HG03196 (cell line): Measurements from ENCODE around the gene PCDHGC4.
A peak's percentile ranks its signal among the peaks of the same experiment; 100 is the strongest.

Experiments
- ATAC-seq: cut with Tn5 transposase; IDR thresholded peaks from one replicate; pipeline ENCODE4 v1.9.1; 2021; ENCODE audit not compliant: unreplicated experiment

PCDHGC4 gene

DNA sequence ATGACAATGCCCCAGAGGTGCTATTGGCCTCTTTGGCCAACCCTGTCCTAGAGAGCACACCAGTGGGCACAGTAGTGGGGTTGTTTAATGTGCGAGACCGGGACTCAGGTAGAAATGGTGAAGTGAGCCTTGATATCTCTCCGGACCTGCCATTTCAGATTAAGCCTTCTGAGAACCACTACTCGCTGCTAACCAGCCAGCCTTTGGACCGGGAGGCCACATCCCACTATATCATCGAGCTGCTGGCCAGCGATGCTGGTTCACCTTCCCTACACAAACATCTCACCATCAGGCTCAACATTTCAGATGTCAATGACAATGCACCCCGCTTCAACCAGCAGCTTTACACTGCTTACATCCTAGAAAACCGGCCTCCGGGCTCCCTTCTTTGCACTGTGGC lies 5.4 kb downstream of the PCDHGC4 start:
- ATAC-seq = no peak

DNA sequence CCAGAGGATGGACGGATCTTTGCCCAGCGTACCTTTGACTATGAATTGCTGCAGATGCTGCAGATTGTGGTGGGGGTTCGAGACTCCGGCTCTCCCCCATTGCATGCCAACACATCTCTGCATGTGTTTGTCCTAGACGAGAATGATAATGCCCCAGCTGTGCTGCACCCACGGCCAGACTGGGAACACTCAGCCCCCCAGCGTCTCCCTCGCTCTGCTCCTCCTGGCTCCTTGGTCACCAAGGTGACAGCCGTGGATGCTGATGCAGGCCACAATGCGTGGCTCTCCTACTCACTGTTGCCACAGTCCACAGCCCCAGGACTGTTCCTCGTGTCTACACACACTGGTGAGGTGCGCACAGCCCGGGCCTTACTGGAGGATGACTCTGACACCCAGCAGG lies 5.9 kb downstream of the PCDHGC4 start:
- ATAC-seq = no peak

DNA sequence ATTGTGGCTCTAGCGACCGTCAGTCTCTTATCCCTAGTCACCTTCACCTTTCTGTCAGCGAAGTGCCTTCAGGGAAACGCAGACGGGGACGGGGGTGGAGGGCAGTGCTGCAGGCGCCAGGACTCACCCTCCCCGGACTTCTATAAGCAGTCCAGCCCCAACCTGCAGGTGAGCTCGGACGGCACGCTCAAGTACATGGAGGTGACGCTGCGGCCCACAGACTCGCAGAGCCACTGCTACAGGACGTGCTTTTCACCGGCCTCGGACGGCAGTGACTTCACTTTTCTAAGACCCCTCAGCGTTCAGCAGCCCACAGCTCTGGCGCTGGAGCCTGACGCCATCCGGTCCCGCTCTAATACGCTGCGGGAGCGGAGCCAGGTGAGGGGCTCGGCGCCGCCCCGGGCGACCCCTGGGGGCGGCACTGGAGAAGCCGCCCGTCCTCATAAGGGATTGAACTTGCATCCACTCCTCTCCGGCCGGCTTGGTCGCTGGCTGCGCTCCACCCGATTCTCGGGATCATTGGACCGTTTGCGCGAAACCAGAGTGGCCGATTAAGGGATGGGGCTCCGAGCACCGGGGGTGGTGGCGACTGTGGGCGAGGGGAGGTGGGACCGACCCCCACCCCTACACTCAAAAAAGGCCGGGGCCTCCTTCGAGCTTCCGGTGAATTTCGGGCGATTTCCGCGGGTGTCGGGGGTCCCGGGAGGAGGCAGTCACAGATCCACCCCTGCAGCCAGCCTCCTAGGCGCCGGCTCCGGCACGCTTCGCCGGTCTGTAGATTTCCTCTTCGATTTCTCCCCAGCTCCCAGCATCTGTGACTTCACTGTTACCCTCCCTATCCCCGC lies 6.7 kb downstream of the PCDHGC4 start:
- no peak for ATAC-seq

DNA sequence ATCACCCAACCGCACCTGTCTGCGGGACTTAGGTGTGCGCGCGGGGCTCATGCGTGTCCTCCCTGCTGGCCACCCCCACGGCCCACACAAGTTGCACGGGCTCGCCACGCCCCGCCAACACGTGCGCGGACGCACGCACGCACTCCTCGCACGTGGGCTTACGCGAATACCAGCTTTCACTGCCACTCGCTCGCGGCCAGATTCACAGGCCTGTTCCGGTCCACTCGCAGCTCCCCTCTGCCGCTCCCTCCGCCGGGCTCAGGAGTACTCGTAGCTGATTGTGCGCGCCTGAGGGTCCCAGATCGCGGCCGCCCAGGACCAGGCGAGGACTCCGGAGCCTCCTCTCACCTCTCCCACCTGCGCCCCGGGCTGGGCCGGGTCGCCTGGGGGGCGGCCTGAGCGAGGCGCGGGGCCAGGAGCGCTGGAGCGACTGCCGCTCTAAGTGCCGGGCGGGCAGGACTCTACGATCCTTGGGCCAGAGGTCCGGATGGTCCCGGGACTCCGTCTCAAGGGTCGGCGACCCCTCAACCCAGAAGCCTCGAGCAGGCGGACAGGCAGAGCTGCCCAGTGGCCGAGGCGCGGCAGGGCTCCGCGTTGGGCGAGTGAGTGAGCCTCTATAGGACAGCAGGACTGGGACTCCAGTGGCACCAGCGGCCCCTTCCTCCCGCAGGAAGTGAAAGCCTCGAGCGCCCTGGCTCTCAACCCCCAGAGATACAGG lies 7.5 kb downstream of the PCDHGC4 start:
- ATAC-seq = no peak

GRCh38 chr5:141493500-141494422 lies 8.9 kb downstream of the PCDHGC4 start:
- no peak for ATAC-seq

- ATAC-seq = no peak
These were observed 10.1 kb downstream of the PCDHGC4 start for GRCh38 chr5:141494761-141495452.

- ATAC-seq = no peak
These were observed 10.6 kb downstream of the PCDHGC4 start for GRCh38 chr5:141495453-141495811.

GRCh38 chr5:141496038-141496437 lies 11.2 kb downstream of the PCDHGC4 start:
- ATAC-seq = no peak

DNA sequence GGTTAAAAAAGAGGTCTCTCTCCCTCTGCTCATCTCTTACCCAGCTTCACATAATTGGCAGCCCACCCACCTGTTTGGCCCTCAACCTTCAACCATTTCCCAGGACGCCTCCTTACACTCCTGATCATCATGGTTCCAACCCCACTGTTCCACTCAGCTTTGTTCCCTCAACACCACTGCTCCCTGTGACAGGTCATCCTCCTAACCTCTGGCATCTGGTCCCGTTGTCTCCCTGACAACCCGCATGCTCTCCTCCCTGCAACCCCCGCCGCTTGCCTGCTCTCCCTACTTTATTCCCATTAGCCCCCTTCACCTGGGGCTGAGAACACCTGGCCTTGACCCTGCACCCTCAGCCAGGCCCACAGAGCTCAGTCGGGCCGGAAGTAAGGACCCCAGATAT lies 16.9 kb downstream of the PCDHGC4 start:
- ATAC-seq = no peak

- ATAC-seq = no peak
These were observed 18.9 kb downstream of the PCDHGC4 start for GRCh38 chr5:141503681-141504080.

DNA sequence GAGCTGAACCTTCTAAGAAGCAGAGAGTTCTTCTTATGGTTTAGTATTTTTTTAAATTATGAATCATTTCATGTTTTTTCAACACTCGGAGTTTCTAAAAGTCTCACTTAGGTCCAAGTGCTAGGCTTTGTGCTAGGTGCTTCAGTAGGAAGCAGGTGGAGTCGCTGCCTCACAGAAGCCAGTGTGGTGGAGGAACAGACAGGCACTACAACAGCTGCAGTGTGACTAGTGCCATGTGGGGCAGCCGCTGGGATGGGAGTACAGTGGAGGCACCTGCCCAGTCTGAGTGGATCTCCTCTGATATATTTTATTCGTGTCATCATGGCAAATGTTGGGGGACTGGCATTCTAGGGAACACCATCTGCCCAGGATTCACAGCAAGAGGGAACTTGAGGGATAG lies 19.4 kb downstream of the PCDHGC4 start:
- ATAC-seq = no peak

DNA sequence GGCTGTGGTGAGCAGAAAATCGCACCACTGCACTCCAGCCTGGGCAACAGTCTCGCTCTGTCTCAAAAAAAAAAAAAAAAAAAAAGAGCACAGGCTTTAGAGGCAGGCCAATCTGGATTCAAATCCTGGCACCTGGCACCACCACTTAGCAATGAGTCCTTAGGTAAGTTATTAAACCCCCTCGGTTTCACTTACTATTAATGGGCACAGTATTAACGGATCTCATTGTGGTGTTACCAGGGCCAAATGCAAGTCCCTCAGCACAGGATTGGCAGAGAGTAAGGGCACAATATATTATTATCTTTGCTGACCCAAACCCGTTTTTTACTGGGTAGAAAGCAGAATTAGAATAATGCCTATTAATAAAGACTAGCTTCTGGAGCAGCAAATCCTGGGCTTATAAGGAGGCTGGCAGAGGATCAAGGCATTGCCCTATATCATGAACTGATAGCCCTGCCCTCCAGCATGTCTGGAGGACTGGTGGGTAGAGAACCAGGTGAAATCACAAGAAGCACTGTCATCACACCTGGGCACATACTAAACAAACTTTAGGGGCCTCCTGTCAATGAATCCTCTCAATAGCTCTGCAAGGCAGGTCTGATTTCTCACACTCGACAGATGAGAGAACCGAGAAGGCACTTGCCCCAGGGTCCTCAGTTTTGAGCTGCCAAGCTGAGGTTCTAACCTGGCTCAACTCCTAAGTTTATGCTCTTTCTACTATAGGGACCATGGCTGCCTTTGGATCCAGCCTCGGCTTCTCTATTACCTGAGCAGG lies 21.7 kb downstream of the PCDHGC4 start:
- no peak for ATAC-seq

GRCh38 chr5:141507387-141508091 lies 22.7 kb downstream of the PCDHGC4 start:
- peak; percentile 39 for ATAC-seq

GRCh38 chr5:141508440-141508797 lies 23.6 kb downstream of the PCDHGC4 start:
- ATAC-seq = no peak

DNA sequence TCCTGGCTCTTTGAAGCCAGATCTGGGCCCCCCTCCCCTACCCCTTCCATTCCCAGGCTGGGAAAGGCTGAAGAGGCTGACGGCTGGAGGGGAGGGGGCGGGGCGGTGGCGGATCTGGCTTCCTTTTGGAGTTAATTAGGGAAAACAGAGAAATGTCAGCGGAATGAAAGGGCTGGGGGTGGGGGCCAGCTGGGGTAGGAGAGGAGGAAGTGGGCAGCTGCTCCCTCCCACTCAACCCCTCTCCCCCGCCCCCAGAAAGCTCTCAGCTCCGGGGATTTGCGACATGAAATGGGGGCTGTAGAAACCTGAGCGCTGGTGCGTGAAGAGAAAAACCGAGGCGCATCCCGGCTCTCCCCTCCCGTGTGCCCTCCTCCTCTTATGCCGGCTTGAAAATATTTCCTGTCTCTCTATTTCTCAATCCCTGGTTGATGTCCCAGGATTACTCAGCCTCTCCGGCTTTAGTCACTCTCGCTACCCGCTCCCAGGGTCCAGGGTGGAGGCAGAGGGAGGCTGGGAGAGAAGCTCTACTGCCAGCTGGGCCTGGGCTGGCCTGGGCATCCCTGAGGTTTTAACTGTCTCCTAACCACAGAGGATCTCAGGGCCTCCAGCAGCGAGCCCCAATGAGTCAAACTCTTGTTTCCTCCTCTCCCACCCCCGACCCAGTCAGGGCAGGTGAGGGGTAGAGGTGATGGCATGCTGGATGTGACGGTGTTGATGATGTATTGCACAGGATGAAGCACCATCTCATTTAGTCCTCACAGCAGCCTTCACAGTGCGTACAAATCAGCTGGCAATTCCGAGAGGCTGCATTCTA lies 24.2 kb downstream of the PCDHGC4 start:
- ATAC-seq = no peak

DNA sequence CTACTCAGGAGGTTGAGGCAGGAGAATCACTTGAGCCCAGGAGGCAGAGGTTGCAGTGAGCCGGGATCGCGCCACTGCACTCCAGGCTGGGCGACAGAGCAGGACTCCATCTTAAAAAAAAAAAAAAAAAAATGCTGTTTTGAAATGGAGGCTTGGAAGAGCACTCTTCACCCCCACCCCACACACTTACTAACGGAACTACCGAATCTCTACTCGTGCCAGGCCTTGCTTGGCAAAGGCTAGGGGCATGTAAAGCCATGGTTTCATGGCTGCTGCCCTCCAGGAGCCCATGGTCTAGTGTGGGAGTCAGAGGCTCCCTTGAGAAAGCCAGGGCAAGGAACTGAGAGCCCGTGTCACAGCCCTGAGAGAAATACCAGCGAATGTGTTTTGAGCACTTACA lies 25.3 kb downstream of the PCDHGC4 start:
- no peak for ATAC-seq

- ATAC-seq = peak; percentile 39
These were observed 26.2 kb downstream of the PCDHGC4 start for GRCh38 chr5:141510850-141511601.

- ATAC-seq = no peak
These were observed 27.0 kb downstream of the PCDHGC4 start for GRCh38 chr5:141511771-141512325.
